ENCODE measurements around the gene UNC13C.

- TF ChIP-seq CTCF (IDR thresholded peaks at IDR 0.05; ENCODE audit: poor library complexity) (no peak), EZH2 (IDR thresholded peaks at IDR 0.05; ENCODE audit: borderline replicate concordance) (no peak)
Observed at GRCh38 chr15:54097019-54097418, 118.8 kb downstream of the UNC13C start.
